ENCODE measurements around the gene MLLT10. TPM values are rescaled to one million over a fixed set of nuclear protein-coding genes. Genes with fewer than 3 reads are reported as not detected.

MLLT10 gene
- total RNA-seq, 1 experiment from 2014 or later, result 48.4 TPM

GRCh38 chr10:21607907-21608306, 73.9 kb downstream of the MLLT10 start:
- Histone ChIP-seq H3K9me3 (ENCODE audit: insufficient read depth, low read depth) (no peaks in the 10 kb centered on the region), H3K4me3 (no peak overlapping the region), H3K27me3 (ENCODE audit: insufficient read depth, low read depth) (no peaks in the 10 kb centered on the region), H3K9me2 (ENCODE audit: insufficient read depth) (no peaks in the 10 kb centered on the region), H3F3A (ENCODE audit: insufficient read depth, low read depth) (no peaks in the 10 kb centered on the region), H3K27ac (no peak overlapping the region), H4K20me1 (ENCODE audit: insufficient read depth) (no peaks in the 10 kb centered on the region), H3K79me2 (ENCODE audit: low read depth) (0 out of 2 replicates have a peak, but pooled peaks cover 5% of the 10 kb centered on the region), H3K36me3 (ENCODE audit: low read depth) (no peaks in the 10 kb centered on the region), H3K4me2 (no peak overlapping the region), H3K4me1 (replicated peaks; ENCODE audit: insufficient read depth) (no peaks in the 10 kb centered on the region), H2AFZ (no peak overlapping the region)
- intact Hi-C loops (cut with micrococcal nuclease; ENCODE audit: unreplicated experiment), result no loop called here
- TF ChIP-seq CTCF (conservative IDR thresholded peaks at IDR 0.05), result no peak
- TF ChIP-seq EZH2 (IDR thresholded peaks at IDR 0.05; ENCODE audit: low read depth), result no peak
- no TSS peak for BruUV-seq (replicated peaks)
- no peak for DNase-seq
- CTCF ChIA-PET, result no interaction called here
- POLR2A ChIA-PET (ENCODE audit: unreplicated experiment), result no interaction called here

- POLR2A ChIA-PET (ENCODE audit: unreplicated experiment), result no interaction called here
- no TSS peak for BruUV-seq (replicated peaks)
- Histone ChIP-seq H3F3A (ENCODE audit: insufficient read depth, low read depth) (peaks cover 6% of the 10 kb centered on the region; the same call in 1 of the 2 replicates), H3K4me1 (replicated peaks; ENCODE audit: insufficient read depth) (no peaks in the 10 kb centered on the region), H3K79me2 (ENCODE audit: low read depth) (0 out of 2 replicates have a peak, but pooled peaks cover 5% of the 10 kb centered on the region), H3K9me3 (ENCODE audit: insufficient read depth, low read depth) (no peaks in the 10 kb centered on the region), H3K36me3 (ENCODE audit: low read depth) (no peaks in the 10 kb centered on the region), H3K27ac (no peak overlapping the region), H3K9me2 (ENCODE audit: insufficient read depth) (no peaks in the 10 kb centered on the region), H3K27me3 (ENCODE audit: insufficient read depth, low read depth) (no peaks in the 10 kb centered on the region), H2AFZ (no peak overlapping the region), H3K4me2 (no peak overlapping the region), H4K20me1 (ENCODE audit: insufficient read depth) (no peaks in the 10 kb centered on the region), H3K4me3 (no peak overlapping the region)
- TF ChIP-seq EZH2 (IDR thresholded peaks at IDR 0.05; ENCODE audit: low read depth), result no peak
- no peak for TF ChIP-seq CTCF (conservative IDR thresholded peaks at IDR 0.05)
- DNase-seq, result no peak
- CTCF ChIA-PET, result no interaction called here
- intact Hi-C loops (cut with micrococcal nuclease; ENCODE audit: unreplicated experiment), result no loop called here
Observed at GRCh38 chr10:21614000-21614399, 80.0 kb downstream of the MLLT10 start.

- H4K20me1 ChIP-seq (ENCODE audit: insufficient read depth), result no peaks in the 10 kb centered on the region
- no peaks in the 10 kb centered on the region for H3K27me3 ChIP-seq (ENCODE audit: insufficient read depth, low read depth)
- H3K4me3 ChIP-seq, result no peak overlapping the region
- H3K9me3 ChIP-seq (ENCODE audit: insufficient read depth, low read depth), result no peaks in the 10 kb centered on the region
- TF ChIP-seq CTCF (conservative IDR thresholded peaks at IDR 0.05), result no peak
- no peak for TF ChIP-seq EZH2 (IDR thresholded peaks at IDR 0.05; ENCODE audit: low read depth)
- no peaks in the 10 kb centered on the region for H3K36me3 ChIP-seq (ENCODE audit: low read depth)
- H3K27ac ChIP-seq, result no peak overlapping the region
- H3K4me1 ChIP-seq (replicated peaks; ENCODE audit: insufficient read depth), result no peaks in the 10 kb centered on the region
- POLR2A ChIA-PET (ENCODE audit: unreplicated experiment), result no interaction called here
- CTCF ChIA-PET, result no interaction called here
- H3K9me2 ChIP-seq (ENCODE audit: insufficient read depth), result no peaks in the 10 kb centered on the region
- DNase-seq, result no peak
- intact Hi-C loops (cut with micrococcal nuclease; ENCODE audit: unreplicated experiment), result no loop called here
- no TSS peak for BruUV-seq (replicated peaks)
- H3K4me2 ChIP-seq, result no peak overlapping the region
- no peak overlapping the region for H2AFZ ChIP-seq
- H3K79me2 ChIP-seq (ENCODE audit: low read depth), result no peaks in the 10 kb centered on the region
- peaks cover 6% of the 10 kb centered on the region; the same call in 1 of the 2 replicates for H3F3A ChIP-seq (ENCODE audit: insufficient read depth, low read depth)
Observed at GRCh38 chr10:21617267-21617666, 83.2 kb downstream of the MLLT10 start.

Measured in PC-9 (cell line).